AG09309 (cell line): Measurements from ENCODE around the gene SLC8A1.

Experiments
- DNase-seq: peaks from one replicate; pipeline ENCODE4 v3.0.0-alpha.2; 2010; ENCODE audit warnings: low read depth
- H3K4me3 ChIP-seq: 2 replicates; pipeline ENCODE4 v1.5.1; 2011; ENCODE audit warnings: mild to moderate bottlenecking, low read depth, low read length, moderate library complexity; ENCODE audit not compliant: control insufficient read depth
- TF ChIP-seq, protein P1 (sequence below): IDR thresholded peaks from 2 replicates; pipeline ENCODE4 v1.5.1; 2011; ENCODE audit warnings: mild to moderate bottlenecking, low read depth, low read length, inconsistent platforms; ENCODE audit not compliant: insufficient read depth, control insufficient read depth; ENCODE audit errors: missing control alignments

SLC8A1 gene

DNA sequence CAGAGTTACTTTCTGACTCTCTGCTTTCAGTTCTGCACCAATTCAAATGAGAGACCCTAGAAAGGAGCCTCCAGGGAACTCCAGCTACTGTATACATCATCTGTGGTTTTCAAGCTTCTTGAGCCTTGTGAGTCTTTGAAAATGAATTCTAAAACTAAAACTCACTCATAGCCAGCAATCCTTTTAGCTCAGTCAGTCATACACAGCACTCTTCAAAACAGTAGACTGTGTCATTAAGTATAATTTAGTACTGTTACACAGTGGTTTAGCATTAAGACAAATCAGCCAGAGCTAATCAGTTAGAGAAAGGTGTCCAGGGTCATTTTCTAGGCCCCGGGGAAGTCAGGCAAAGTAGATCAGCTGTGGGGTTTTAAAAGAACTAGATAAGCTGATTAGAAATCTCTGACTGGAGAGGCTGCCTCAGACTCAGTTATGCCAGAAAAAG is 350.7 kb downstream of the SLC8A1 start:
- H3K4me3 ChIP-seq: no peak overlapping the region
- TF ChIP-seq, protein P1, sequence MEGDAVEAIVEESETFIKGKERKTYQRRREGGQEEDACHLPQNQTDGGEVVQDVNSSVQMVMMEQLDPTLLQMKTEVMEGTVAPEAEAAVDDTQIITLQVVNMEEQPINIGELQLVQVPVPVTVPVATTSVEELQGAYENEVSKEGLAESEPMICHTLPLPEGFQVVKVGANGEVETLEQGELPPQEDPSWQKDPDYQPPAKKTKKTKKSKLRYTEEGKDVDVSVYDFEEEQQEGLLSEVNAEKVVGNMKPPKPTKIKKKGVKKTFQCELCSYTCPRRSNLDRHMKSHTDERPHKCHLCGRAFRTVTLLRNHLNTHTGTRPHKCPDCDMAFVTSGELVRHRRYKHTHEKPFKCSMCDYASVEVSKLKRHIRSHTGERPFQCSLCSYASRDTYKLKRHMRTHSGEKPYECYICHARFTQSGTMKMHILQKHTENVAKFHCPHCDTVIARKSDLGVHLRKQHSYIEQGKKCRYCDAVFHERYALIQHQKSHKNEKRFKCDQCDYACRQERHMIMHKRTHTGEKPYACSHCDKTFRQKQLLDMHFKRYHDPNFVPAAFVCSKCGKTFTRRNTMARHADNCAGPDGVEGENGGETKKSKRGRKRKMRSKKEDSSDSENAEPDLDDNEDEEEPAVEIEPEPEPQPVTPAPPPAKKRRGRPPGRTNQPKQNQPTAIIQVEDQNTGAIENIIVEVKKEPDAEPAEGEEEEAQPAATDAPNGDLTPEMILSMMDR: no peak
- no peak for DNase-seq

DNA sequence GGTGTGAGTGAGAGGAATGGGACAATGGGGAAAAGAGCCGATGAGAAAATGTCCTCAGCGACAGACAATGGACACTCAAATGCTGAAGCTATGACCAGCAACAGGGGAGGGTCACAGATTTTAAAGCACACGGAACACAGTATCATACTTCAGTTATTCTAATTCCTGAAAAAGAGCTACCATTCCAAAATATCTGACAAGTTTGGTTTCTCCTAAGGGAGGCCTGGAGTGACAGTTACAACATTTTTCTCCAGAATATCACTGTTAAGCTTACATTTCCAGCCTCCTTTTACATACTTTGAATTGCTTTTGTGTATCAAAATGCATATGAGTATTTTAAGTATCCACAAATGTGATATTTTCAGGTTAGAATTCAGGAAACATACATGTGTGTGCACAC is 351.2 kb downstream of the SLC8A1 start:
- DNase-seq: no peak
- no peak overlapping the region for H3K4me3 ChIP-seq
- TF ChIP-seq, protein P1: no peak

DNA sequence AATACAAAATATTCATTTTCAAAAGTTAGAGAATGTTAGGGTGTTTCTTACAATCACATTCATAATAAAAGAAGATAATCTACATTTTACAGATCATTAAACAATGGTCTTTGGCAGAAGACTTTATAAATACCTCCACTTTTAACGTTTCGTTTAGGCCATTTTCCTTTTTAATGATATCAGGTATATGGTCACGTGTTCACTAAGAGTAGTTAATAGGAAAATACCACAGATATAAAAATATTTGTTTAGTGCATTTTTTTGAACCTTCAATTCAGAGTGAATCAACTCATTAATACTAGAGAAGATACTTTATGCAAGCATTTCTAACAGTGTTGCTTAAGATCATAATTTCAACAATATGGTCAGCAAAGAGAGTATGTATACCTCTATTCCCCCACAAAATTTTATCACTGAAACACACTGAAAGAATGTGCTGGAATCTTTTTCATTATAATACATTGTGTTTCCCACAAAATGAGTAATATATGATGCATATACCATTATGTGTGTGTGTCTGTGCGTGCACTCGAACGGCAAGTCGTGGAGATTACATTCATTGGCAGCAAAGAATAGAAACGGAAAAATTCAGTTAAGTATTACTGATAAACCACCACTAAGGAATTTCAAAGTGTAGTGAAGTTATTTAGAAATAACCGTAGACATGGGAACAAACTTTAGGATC is 353.0 kb downstream of the SLC8A1 start:
- no peak for DNase-seq
- TF ChIP-seq, protein P1: no peak
- no peak overlapping the region for H3K4me3 ChIP-seq

DNA sequence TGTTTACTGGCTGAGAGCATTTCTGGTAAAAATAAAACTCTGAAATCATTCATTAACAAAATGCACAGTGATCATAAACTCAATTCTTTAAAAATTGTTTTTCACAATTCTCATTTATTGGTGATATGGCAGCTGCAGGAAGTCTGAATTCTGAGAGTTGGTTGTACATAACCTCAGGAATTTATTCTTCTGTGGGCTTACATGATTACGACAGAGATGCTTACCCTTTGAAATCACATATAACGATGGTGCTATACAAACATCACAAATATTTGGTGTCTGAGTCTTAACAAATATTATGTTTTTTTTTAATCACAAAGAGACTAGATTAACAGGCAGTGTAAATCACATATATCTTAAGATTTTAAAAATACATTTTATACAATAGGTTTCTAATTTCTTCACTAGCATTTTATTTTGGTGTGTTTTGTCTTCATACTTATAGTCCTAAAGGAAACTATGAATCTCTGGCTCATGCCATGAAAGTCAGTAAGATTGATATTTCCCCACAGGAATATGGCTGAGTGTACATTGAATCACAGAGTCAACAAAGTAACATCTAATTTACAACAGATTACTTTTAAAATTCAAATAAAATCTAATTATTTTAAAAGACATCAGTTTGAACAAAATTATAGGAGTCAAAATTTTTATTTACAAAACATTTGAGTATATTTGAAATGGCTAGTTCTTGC is 354.1 kb downstream of the SLC8A1 start:
- TF ChIP-seq, protein P1: no peak
- no peak overlapping the region for H3K4me3 ChIP-seq
- peak; percentile 63 for DNase-seq

DNA sequence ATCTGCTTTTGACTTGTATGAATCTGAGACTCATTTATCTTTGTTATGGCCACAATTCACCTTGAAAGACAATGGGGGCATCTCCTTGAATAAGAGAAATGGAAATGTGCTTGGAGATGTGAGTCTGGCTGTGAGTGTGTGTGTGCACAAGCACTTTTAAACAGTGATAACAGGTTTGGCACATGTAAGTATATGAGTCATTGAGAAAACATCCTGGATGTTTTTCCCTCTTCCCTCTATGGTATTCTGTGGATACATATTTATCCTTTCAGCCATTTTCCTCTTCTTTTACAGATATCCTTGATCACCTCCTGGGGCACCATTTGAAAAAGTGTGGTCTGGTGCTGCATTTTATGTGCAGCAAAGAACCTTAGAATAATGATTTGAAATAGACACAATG is 355.5 kb downstream of the SLC8A1 start:
- H3K4me3 ChIP-seq: no peak overlapping the region
- TF ChIP-seq, protein P1: no peak
- no peak for DNase-seq

DNA sequence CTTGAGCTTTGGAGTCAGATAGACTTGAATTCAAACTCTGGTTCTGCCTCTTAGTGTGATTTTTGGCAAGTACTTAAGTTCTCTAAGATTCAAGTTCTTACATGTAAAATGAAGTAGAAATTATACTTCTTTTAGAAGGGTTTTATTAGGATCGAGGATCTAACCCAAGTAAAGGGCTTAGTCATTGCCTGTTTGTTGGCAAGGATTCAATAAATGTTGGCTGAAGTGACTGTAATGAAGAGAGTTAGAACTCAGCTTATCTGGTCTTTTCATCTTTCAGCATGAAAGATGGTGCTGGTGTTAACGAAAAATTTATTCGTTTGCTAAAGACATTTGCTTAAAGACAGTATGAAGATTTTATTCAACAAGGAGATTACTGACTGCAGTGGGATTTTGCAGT is 356.9 kb downstream of the SLC8A1 start:
- no peak overlapping the region for H3K4me3 ChIP-seq
- TF ChIP-seq, protein P1: no peak
- no peak for DNase-seq
